Esophagus squamous epithelium (tissue), 5 donors: ENCODE results near the gene PAK2. TPM values are rescaled to one million over a fixed set of nuclear protein-coding genes. Genes with fewer than 3 reads are reported as not detected.
"Not testable (repeated sequence)": the region's sequence is repeated elsewhere in the genome, so short reads cannot be mapped to it uniquely, and the experiment has no call there.

Experiments
- DNase-seq: peaks from one replicate; lab custom pipeline; 2025; lab: John Stamatoyannopoulos, UW
- H3K27ac ChIP-seq, 4 donors: fragments of 200-600 bp; sonication (generic); one replicate each; pipeline ENCODE4 v1.5.1; 2016 to 2019; ENCODE audit warnings: mild to moderate bottlenecking in 1 of 4
- H3K27me3 ChIP-seq, 4 donors: fragments of 200-600 bp; sonication (generic); 1 replicate in 3 of 4; 2 replicates in 1 of 4; pipeline versions ENCODE4 v1.5.1 to v1.6.0; 2017 to 2021; ENCODE audit warnings: antibody characterized with exemption in 1 of 4
- H3K36me3 ChIP-seq, 3 donors: fragments of 200-600 bp; sonication (generic); one replicate each; pipeline ENCODE4 v1.5.1; 2016 to 2019
- H3K4me1 ChIP-seq, 3 donors: fragments of 200-600 bp; sonication (generic); one replicate each; pipeline ENCODE4 v1.5.1; 2017 to 2019
- H3K4me3 ChIP-seq, 4 donors: fragments of 200-600 bp; sonication (generic); 1 replicate in 3 of 4; 2 replicates in 1 of 4; pipeline ENCODE4 v1.5.1; 2016 to 2019; ENCODE audit warnings: mild to moderate bottlenecking in 2 of 4, moderate library complexity in 1 of 4
- H3K9me3 ChIP-seq, 3 donors: fragments of 200-600 bp; sonication (generic); one replicate each; pipeline ENCODE4 v1.5.1; 2016 to 2019
- POLR2A ChIP-seq, 4 donors: fragments of 450-650 bp; IDR thresholded peaks; one replicate each; pipeline ENCODE4 v1.6.1; 2017; ENCODE audit warnings: antibody characterized with exemption in 4 of 4, mild to moderate bottlenecking in 4 of 4, moderate library complexity in 3 of 4
- WGBS, 2 donors: methylation state at CpG; one replicate each; pipeline ENCODE4 v1.1.5; 2018; 5-methylcytosine and 5-hydroxymethylcytosine counted together
- intact Hi-C: fragments of 100-400 bp; cut with DNase I; formaldehyde crosslinking; loops from one replicate; pipeline ENCODE4 v1.15.0; 2022
- total RNA-seq, 4 donors: library from RNA; depleted of rRNA; stranded (reverse); fragments of >200 nt; gene quantifications; one replicate each; pipeline ENCODE4 v1.1.0, GENCODE V29; 2016
- TF ChIP-seq, protein P1 (sequence below), 6 experiments: fragments of 450-650 bp in 4 of 6; fragments of 200-600 bp in 2 of 6; sonication (generic) in 2 of 6; IDR thresholded peaks; one replicate each; pipeline ENCODE4 v1.5.1; 2016 to 2019; ENCODE audit warnings: antibody characterized with exemption in 6 of 6, mild to moderate bottlenecking in 4 of 6, moderate library complexity in 4 of 6
- donor health status: DM: yes; HTN: yes; CAD: no.

Gene PAK2
- total RNA-seq, 4 donors from 2014 or later: 24.6 to 42.9 (median 38.8) TPM

DNA sequence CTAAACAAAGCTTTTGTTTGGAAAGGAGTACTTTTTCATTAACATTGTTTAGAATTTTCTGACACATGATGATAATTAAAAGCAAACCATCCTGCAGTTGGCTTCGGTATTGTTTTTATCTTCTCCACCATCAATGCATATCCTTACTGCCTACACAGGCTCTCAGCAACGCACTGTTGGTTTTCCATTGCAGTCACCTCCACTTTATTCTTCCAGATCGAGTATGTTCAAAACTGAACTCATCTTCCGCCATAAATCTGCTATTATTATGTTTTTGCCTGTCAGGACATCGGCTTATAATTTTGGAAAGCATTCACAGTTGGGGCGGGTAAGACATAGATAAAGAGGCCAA lies 127.5 kb downstream of the PAK2 start:
- WGBS, 2 donors: 19 to 23% methylated on average over 6 of the region's 6 CpGs
- peak overlapping the region; percentile 93 to 99 (median 96) for H3K27ac ChIP-seq
- peaks cover 0 to 12% (median 0%) of the 10 kb centered on the region in 3 donors for H3K36me3 ChIP-seq
- TF ChIP-seq POLR2A (IDR thresholded peaks at IDR 0.05): no peak
- TF ChIP-seq, protein P1, sequence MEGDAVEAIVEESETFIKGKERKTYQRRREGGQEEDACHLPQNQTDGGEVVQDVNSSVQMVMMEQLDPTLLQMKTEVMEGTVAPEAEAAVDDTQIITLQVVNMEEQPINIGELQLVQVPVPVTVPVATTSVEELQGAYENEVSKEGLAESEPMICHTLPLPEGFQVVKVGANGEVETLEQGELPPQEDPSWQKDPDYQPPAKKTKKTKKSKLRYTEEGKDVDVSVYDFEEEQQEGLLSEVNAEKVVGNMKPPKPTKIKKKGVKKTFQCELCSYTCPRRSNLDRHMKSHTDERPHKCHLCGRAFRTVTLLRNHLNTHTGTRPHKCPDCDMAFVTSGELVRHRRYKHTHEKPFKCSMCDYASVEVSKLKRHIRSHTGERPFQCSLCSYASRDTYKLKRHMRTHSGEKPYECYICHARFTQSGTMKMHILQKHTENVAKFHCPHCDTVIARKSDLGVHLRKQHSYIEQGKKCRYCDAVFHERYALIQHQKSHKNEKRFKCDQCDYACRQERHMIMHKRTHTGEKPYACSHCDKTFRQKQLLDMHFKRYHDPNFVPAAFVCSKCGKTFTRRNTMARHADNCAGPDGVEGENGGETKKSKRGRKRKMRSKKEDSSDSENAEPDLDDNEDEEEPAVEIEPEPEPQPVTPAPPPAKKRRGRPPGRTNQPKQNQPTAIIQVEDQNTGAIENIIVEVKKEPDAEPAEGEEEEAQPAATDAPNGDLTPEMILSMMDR (IDR thresholded peaks at IDR 0.05): no peak
- H3K27me3 ChIP-seq: no peaks in the 10 kb centered on the region
- peaks cover 16 to 38% (median 19%) of the 10 kb centered on the region in 3 donors for H3K4me1 ChIP-seq
- peak overlapping the region; percentile 65 to 100 (median 96) for H3K4me3 ChIP-seq
- no peaks in the 10 kb centered on the region for H3K9me3 ChIP-seq
- intact Hi-C loops: no loop called here
- DNase-seq: no peak

DNA sequence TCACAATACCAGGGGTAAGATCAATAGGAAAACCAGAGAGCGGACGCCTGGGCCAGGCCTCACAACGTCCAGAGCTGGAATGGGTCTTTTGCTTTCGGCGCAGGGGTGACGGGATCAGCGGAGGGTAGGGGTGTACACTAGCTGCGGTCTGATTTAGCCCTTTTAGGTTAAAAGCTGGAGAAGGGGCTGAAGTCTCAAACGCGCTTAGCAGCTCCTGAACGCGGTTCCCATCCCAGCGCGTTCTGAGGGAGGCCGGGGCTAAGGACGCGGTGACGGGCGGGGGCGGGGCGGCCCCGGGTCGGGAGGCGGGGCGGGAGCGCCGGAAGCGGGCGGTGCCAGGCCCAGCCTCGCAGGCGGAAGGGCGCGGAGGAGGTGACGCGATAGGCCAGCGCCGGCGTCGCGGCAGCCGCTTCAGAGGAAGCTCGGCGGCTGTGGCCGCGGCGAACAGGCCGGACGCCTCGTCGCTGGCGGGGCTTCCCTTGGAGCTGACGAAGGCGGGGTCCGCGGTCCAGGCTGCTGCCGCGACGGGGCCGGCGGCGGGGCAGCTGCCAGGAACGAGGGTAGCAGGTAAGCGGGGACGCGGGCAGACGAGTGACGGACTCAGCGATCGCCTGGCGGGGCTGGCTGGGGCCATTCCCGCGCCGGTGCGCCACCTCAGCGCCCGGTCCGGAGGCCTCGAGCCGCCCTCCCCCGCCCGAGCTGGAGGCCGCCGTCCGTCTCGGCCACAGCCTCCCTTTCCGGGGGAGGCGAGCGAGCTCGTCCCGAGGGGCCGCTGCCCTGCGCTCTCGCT lies 128.0 kb downstream of the PAK2 start, which contains the start of gene SENP5:
Gene SENP5, plus strand, starts transcription at position 414 of the 790 bp plus-strand sequence. CDS start 17,262 bp downstream, outside the sequence.
- Histone ChIP-seq H3K9me3 (no peaks in the 10 kb centered on the region), H3K4me3 (peak within 1 kb of the TSS; percentile 65 to 100 (median 96)), H3K27me3 (no peaks in the 10 kb centered on the region), H3K4me1 (peaks cover 19 to 44% (median 19%) of the 10 kb centered on the region in 3 donors), H3K27ac (peak within 1 kb of the TSS; percentile 93 to 99 (median 96)), H3K36me3 (peaks cover 0 to 12% (median 0%) of the 10 kb centered on the region in 3 donors)
- peak; percentile 39 for DNase-seq
- WGBS, 2 donors: 1 to 10% methylated on average over 2 to 10 of the region's 93 CpGs
- intact Hi-C loops: no loop called here
- TF ChIP-seq POLR2A (IDR thresholded peaks at IDR 0.05): peak in 3 of 4 donors; percentile 95 to 98 (median 96)
- TF ChIP-seq, protein P1 (IDR thresholded peaks at IDR 0.05): no peak

DNA sequence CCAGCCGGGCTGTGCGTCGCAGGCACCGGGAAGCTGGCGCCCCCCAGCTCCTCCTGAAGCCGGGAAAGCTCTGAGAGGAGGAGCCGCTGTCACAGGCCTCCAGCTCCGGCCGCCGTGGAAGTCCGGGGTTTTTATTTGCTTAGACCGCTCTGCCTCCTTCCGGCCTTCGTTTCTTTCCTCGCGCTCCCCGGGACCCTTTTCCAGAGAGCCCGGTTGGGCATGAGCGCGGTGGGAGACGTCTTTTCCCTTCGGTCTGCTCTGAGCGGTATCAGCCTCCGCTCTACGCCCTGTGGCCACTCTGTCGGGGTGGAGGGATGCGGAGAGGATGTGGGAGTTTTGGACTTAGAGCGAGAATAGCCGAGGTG lies 128.6 kb downstream of the PAK2 start:
- Histone ChIP-seq H3K4me3 (peak overlapping the region; percentile 65 to 100 (median 96)), H3K27ac (peak overlapping the region; percentile 93 to 99 (median 96)), H3K36me3 (peaks cover 0 to 12% (median 0%) of the 10 kb centered on the region in 3 donors), H3K9me3 (no peaks in the 10 kb centered on the region), H3K4me1 (peaks cover 19 to 47% (median 19%) of the 10 kb centered on the region in 3 donors), H3K27me3 (no peaks in the 10 kb centered on the region)
- intact Hi-C loops: no loop called here
- no peak for DNase-seq
- 0% methylated on average over 11 to 22 of the region's 29 CpGs for WGBS, 2 donors
- TF ChIP-seq, protein P1 (IDR thresholded peaks at IDR 0.05): no peak
- TF ChIP-seq POLR2A (IDR thresholded peaks at IDR 0.05): no peak

DNA sequence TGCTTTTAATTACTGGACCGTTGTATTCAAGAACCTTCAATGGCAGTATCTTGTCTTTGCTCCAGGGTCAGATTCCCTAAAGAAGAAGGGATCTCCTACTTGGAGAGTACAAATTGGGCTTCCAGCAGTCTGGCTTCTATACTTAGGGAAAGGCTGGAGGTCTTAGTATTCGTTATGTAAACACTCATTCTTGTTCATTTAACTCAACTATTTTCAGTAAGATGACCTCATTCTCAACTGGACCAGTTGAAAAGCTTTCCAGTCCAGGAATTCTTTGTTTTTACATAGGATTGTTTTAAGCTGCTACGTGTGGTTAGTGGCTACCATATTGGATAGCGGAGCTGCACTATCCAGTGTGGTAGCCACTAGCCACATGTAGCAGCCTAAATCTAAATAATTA lies 132.7 kb downstream of the PAK2 start:
- Histone ChIP-seq H3K36me3 (peaks cover 0 to 12% (median 0%) of the 10 kb centered on the region in 3 donors), H3K9me3 (no peaks in the 10 kb centered on the region), H3K27ac (no peak overlapping the region), H3K4me3 (no peak overlapping the region), H3K27me3 (no peaks in the 10 kb centered on the region), H3K4me1 (peaks cover 16 to 45% (median 19%) of the 10 kb centered on the region in 3 donors)
- 71 to 77% methylated on average over 4 of the region's 4 CpGs for WGBS, 2 donors
- DNase-seq: no peak
- TF ChIP-seq POLR2A (IDR thresholded peaks at IDR 0.05): no peak
- TF ChIP-seq, protein P1 (IDR thresholded peaks at IDR 0.05): no peak
- intact Hi-C loops: no loop called here

DNA sequence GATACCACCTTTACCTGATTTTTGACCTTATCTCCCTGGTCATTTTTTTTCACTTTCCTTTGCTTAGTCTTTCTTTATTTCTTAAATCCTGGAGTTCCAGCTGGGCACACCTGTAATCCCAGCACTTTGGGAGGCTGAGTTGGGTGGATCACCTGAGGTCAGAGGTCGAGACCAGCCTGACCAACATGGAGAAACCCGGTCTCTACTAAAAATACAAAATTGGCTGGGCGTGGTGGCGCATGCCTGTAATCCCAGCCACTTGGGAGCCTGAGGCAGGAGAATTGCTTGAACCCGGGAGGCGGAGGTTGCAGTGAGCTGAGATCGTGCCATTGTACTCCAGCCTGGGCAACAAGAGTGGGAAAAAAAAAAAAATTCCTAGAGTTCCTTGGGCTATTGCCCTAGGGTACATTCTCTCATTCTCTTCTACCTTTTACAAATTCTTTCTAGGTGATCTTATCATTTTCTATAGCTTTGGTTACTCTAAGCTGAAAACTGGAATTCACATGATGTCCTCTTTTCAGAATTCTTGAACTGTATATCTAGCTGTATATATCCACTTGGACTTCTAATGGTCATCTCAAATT lies 134.9 kb downstream of the PAK2 start:
- H3K27me3 ChIP-seq, H3K27ac ChIP-seq, intact Hi-C loops, DNase-seq, H3K9me3 ChIP-seq, H3K4me3 ChIP-seq: not testable (repeated sequence)
- WGBS, 2 donors: 90 to 91% methylated on average over 6 to 7 of the region's 7 CpGs
- Histone ChIP-seq H3K36me3 (peaks cover 0 to 18% (median 0%) of the 10 kb centered on the region in 3 donors), H3K4me1 (peaks cover 2 to 32% (median 9%) of the 10 kb centered on the region in 3 donors)
